ENCODE data around the gene SPHK1.

The SPHK1 gene

GRCh38 chr17:76422406-76422805, 38.0 kb downstream of the SPHK1 start:
- no peak for TF ChIP-seq ZFP30 (CRISPR knock-in tag; IDR thresholded peaks at IDR 0.05)
- no peak for TF ChIP-seq ZC3H10 (CRISPR knock-in tag; IDR thresholded peaks at IDR 0.05)
- no peak for TF ChIP-seq RARB (CRISPR knock-in tag; IDR thresholded peaks at IDR 0.05)
- TF ChIP-seq TCF4 (CRISPR knock-in tag; IDR thresholded peaks at IDR 0.05; ENCODE audit: borderline replicate concordance): no peak
- no peak for TF ChIP-seq ARNTL (CRISPR knock-in tag; IDR thresholded peaks at IDR 0.05; ENCODE audit: borderline replicate concordance, low read depth)
- TF ChIP-seq TOX (CRISPR knock-in tag; IDR thresholded peaks at IDR 0.05; ENCODE audit: borderline replicate concordance): no peak
- no peak for TF ChIP-seq POU6F1 (CRISPR knock-in tag; IDR thresholded peaks at IDR 0.05; ENCODE audit: borderline replicate concordance, low read depth)
- TF ChIP-seq PPARA (CRISPR knock-in tag; IDR thresholded peaks at IDR 0.05; ENCODE audit: borderline replicate concordance): no peak
- TF ChIP-seq GLIS3 (CRISPR knock-in tag; IDR thresholded peaks at IDR 0.05): no peak
- no peak for TF ChIP-seq ZFP3 (CRISPR knock-in tag; IDR thresholded peaks at IDR 0.05)
- no peak for TF ChIP-seq OSR1 (CRISPR knock-in tag; IDR thresholded peaks at IDR 0.05)
- no peak for TF ChIP-seq ESRRG (CRISPR knock-in tag; IDR thresholded peaks at IDR 0.05)
- TF ChIP-seq TSHZ2 (CRISPR knock-in tag; IDR thresholded peaks at IDR 0.05): no peak
- no peak for TF ChIP-seq ZNF565 (CRISPR knock-in tag; conservative IDR thresholded peaks at IDR 0.05; ENCODE audit: low read depth)
- TF ChIP-seq ZNF8 (CRISPR knock-in tag; IDR thresholded peaks at IDR 0.05): no peak
- no peak for ATAC-seq

GRCh38 chr17:76422860-76423259, 38.5 kb downstream of the SPHK1 start:
- no peak for TF ChIP-seq RARB (CRISPR knock-in tag; IDR thresholded peaks at IDR 0.05)
- no peak for TF ChIP-seq TCF4 (CRISPR knock-in tag; IDR thresholded peaks at IDR 0.05; ENCODE audit: borderline replicate concordance)
- TF ChIP-seq TSHZ2 (CRISPR knock-in tag; IDR thresholded peaks at IDR 0.05): no peak
- no peak for TF ChIP-seq ARNTL (CRISPR knock-in tag; IDR thresholded peaks at IDR 0.05; ENCODE audit: borderline replicate concordance, low read depth)
- no peak for TF ChIP-seq POU6F1 (CRISPR knock-in tag; IDR thresholded peaks at IDR 0.05; ENCODE audit: borderline replicate concordance, low read depth)
- TF ChIP-seq CSRNP3 (CRISPR knock-in tag; IDR thresholded peaks at IDR 0.05): no peak
- no peak for TF ChIP-seq ZNF565 (CRISPR knock-in tag; conservative IDR thresholded peaks at IDR 0.05; ENCODE audit: low read depth)
- TF ChIP-seq ESRRG (CRISPR knock-in tag; IDR thresholded peaks at IDR 0.05): no peak
- TF ChIP-seq ZNF8 (CRISPR knock-in tag; IDR thresholded peaks at IDR 0.05): no peak
- TF ChIP-seq OSR1 (CRISPR knock-in tag; IDR thresholded peaks at IDR 0.05): no peak
- no peak for TF ChIP-seq TOX (CRISPR knock-in tag; IDR thresholded peaks at IDR 0.05; ENCODE audit: borderline replicate concordance)
- no peak for TF ChIP-seq PPARA (CRISPR knock-in tag; IDR thresholded peaks at IDR 0.05; ENCODE audit: borderline replicate concordance)
- TF ChIP-seq CSDC2 (CRISPR knock-in tag; IDR thresholded peaks at IDR 0.05): no peak
- no peak for TF ChIP-seq ZFP3 (CRISPR knock-in tag; IDR thresholded peaks at IDR 0.05)
- no peak for ATAC-seq

- no peak for ATAC-seq
- TF ChIP-seq SNAI2 (CRISPR knock-in tag; IDR thresholded peaks at IDR 0.05): no peak
- TF ChIP-seq CREB5 (CRISPR knock-in tag; IDR thresholded peaks at IDR 0.05; ENCODE audit: low read depth): no peak
- no peak for TF ChIP-seq CSDC2 (CRISPR knock-in tag; IDR thresholded peaks at IDR 0.05)
- TF ChIP-seq ZNF565 (CRISPR knock-in tag; conservative IDR thresholded peaks at IDR 0.05; ENCODE audit: low read depth): no peak
- TF ChIP-seq CSRNP3 (CRISPR knock-in tag; IDR thresholded peaks at IDR 0.05): no peak
- TF ChIP-seq ZNF8 (CRISPR knock-in tag; IDR thresholded peaks at IDR 0.05): no peak
- no peak for TF ChIP-seq ZFP30 (CRISPR knock-in tag; IDR thresholded peaks at IDR 0.05)
- TF ChIP-seq POU6F1 (CRISPR knock-in tag; IDR thresholded peaks at IDR 0.05; ENCODE audit: borderline replicate concordance, low read depth): no peak
- TF ChIP-seq ISL1 (CRISPR knock-in tag; IDR thresholded peaks at IDR 0.05): no peak
- no peak for TF ChIP-seq RARB (CRISPR knock-in tag; IDR thresholded peaks at IDR 0.05)
- TF ChIP-seq TOX (CRISPR knock-in tag; IDR thresholded peaks at IDR 0.05; ENCODE audit: borderline replicate concordance): no peak
- TF ChIP-seq OSR1 (CRISPR knock-in tag; IDR thresholded peaks at IDR 0.05): no peak
- TF ChIP-seq ESRRG (CRISPR knock-in tag; IDR thresholded peaks at IDR 0.05): no peak
Observed at GRCh38 chr17:76426853-76427252, 42.4 kb downstream of the SPHK1 start.

Measured in SK-N-SH treated with all-trans-retinoic acid at 6 μM for 48 hours (cell line).